GM19328 (cell line): Measurements from ENCODE around the gene LRRN4.
"Not testable (repeated sequence)": the region's sequence is repeated elsewhere in the genome, so short reads cannot be mapped to it uniquely, and the experiment has no call there.

Experiments
- ATAC-seq: cut with Tn5 transposase; IDR thresholded peaks from one replicate; pipeline ENCODE4 v1.9.1; 2021; ENCODE audit warnings: mild to moderate bottlenecking, moderate library complexity; ENCODE audit not compliant: unreplicated experiment

Gene LRRN4

DNA sequence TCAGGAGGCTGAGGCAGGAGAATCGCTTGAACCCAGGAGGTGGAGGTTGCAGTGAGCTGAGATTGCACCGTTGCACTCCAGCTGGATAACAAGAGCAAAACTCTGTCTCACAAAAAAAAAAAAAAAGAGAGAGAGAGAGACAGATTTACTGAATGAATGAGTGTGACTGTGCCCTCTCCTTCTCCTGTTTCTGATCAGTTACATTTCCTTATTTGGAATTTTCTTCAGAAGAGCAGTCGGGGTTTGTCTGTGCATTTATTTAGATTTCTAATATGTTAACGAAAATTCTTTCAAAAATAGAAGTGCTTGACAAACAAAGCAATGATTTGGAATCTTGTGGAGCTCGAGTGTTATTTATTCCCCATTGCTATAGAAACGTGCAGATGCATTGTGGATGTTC is 6.4 kb upstream of the LRRN4 start:
- ATAC-seq, result no peak

DNA sequence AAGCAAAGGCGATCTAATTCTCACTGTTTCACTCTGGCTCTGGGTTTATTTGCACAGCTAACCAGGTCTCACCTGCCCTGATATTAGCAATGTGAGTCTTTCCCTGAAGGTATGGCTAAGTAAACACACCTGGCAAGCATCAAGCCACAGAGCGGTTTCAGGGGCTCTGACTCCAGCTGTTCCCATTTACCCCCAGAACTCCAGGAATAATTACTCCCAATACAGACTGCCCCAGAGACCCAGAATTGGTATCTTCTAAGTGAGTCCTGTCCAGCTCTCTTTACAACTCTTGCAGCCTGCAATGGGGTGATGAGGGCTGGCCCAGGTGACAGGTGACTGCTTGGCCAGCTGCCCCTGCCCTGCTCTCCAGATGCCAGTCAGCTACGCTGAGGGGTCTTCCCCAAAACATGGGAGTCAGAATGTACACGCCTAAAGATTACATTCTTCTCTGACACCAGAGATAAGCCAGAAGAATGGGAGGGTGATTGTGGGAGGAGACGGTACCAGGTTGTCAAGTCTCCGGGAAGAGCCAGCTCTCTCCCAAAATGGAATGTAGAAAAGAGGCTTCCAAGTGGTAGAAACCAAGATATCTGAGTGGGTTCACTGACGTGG is 4.9 kb upstream of the LRRN4 start:
- no peak for ATAC-seq

DNA sequence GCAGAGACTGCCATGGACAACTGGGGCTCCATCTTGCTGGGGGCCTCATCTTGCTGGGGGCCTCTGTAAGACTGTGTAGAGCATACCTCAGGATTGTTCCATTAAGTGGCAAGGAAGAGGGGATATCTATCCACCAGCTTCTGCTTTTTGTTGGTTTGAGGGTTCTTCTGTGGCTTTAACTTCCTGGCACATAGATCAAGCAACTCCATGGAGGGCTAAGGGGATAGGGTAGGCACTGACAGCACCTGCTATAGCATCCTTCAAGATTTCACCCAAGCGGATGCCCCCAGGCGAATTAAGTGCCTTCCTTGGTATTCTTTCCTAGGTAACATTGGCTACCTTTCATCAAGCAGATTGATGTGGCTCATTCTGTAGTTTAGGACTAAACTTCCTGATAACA is 3.8 kb upstream of the LRRN4 start:
- ATAC-seq, result no peak

DNA sequence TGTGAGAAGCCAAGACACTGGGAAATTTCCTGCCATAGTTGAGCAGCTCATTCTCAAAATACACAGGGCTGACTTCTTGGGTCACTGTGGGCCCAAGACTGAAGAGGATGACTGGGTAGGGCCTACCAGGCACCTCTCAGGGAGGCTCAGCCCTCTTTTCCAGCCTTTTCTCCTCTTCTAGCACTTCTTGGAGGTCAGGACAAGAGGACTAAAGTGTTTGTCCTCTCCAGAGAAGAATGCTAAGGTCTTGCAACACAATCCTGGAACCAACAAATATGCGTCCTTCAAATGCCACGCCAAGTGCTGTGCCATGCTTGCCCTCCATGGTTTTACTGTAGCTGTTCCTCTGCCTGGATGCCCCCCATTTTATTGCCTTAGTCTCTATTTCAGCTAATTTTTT is 3.3 kb upstream of the LRRN4 start:
- no peak for ATAC-seq

DNA sequence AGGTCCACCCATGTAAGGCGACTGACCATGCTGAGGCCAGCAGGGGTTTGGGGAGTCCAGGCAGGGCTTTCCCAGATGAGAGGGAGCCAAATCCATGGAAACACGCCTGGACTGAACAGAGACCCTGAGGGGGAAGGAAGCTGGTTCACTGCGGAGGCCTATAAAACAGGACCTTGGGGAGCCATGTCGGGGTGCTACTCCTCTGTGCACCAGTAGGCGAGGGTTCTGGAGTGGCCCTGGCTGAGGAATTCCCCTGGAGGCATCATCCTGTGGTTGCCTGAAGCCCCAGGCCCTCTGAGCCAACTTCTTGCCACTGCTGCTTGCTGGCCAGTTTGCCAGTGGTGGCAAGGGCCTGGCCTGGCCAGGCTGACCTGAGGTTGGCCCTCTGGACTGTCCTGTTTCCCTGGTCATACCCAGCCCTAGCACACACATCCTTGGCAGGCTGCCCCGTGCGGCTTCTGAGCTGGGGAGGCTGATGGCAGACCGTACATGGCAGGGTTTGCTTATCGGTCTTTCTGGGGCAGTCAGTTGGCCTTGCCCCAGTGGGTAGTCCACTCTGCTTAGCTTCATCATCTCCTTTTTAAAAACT is 2.2 kb upstream of the LRRN4 start:
- no peak for ATAC-seq

DNA sequence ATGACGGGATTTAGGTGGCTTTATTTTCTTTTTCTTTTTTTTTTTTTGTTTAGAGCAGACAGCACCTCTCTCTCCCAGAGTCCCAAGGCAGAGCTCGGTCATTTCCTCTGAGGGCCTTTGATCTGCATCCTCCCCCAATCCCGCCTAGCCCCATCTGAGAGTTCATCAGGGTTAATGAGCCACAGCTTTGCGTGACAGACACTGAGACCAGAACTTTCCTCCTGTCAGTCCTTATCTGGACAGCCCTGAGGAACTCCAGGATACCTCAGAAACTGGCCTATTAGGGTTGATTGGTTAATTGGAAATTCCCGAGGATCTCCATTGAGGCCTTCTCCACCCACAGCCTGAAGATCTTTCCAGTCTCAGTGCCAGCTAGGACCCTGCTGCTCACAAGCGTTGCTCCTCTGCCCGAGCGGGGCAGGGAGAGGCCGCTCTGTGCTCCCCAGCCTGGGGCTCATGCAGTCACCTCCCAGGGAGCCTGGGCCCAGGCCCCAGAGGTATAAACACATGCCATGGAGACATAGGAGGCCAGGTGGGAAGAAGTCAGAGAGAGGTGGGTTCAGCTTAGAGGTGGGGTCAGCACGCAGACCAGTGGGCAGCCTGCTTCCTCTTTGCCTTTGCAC is 1.4 kb upstream of the LRRN4 start:
- ATAC-seq, result no peak

DNA sequence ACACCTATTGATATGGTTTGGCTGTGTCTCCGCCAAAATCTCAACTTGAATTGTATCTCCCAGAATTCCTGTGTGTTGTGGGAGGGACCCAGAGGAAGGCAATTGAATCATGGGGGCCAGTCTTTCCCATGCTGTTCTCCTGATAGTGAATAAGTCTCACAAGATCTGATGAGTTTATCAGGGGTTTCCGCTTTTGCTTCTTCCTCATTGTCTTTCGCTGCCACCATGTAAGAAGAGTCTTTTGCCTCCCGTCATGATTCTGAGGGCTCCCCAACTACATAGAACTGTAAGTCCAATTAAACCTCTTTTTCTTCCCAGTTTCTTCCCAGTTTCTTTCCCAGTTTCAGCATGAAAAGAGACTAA is 810 bp upstream of the LRRN4 start:
- not testable (repeated sequence) for ATAC-seq

DNA sequence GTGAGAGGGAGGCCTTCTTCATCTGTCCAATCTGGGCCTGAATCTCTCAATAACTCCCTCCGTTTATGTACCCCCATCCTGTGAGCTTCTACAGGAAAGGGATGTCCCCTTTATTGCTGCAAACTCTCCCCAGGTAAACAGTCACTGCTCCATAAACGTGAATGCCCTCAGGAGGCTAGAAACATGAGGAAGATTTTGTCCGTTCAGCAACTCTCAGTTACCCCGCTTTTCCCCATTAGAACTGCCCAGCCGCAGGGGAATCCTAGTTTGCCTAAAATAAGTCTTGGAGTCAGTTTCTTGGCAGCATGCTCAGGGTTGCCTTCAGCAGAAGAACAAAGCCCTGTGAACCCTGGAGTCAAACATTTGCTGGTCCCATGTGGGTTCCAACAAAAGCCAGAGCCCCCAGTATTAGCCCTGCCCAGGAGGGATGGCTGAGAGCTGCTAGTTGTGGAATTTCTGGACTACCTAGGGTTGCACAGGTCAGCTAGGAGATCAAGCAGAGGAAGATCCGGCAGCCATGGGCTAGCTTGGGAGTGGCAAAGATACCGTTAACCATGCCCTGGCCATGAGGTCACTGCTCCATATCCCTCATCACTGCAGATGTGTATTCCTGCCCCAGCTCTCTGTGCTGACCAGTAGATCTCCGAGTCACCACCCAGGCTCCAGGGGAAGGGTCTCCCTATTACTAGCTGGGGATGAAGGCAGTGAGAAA is 640 bp downstream of the LRRN4 start:
- ATAC-seq, result no peak

DNA sequence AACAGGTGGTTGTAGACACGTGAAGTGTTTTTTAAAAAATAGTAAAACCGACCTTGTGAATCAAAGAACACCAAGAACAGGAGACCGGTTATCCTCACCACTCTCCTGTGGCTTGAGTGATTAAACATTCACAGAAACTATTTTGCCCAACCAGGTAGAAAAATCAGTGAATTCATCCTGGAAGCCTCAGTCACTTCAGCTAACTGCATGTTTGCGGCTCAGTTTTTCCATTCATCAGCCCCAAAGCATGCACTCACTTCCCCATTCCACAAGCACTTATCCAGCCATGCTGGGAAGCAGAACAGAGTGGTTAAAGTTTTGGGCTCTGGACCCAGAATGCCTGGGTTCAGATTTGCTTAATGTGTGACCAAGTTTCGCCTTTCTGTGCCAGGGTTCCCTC is 2.4 kb downstream of the LRRN4 start:
- ATAC-seq, result no peak

DNA sequence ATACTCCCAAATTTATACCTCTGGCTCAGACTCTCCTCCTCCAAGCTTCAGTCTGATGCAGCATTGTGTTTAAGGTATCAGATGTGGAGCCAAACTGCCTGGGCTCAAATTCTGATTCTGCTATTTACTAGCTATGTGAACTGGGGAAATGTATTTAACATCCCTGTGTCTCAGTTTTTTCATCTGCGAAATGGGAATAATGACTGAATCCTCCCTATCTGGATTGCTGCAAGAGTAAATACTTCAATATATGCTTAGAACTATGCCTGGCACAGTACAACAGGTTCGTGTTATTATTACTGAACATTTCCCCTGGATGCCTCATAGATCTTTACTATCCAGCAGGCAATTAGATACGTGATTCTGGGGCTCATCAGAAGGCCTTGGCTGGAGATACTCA is 5.5 kb downstream of the LRRN4 start:
- no peak for ATAC-seq

DNA sequence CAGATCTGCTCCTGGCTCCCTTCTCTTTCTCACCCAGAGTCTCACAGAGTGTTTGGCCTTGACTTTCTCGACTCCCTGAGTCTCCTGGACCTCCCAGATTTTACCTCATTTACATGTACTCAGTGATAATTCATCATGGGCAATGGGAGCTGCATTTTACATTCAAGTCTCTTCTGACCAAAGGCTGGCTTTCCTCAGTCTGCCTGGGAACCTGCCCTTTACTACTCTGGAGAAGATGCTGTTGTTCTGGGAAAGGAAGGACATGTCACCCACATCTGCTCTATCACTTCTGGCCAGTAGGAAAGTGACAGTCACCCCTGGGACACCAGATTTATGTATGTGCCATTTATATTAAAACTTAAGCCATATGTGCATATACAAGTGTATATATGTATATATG is 7.4 kb downstream of the LRRN4 start:
- no peak for ATAC-seq

DNA sequence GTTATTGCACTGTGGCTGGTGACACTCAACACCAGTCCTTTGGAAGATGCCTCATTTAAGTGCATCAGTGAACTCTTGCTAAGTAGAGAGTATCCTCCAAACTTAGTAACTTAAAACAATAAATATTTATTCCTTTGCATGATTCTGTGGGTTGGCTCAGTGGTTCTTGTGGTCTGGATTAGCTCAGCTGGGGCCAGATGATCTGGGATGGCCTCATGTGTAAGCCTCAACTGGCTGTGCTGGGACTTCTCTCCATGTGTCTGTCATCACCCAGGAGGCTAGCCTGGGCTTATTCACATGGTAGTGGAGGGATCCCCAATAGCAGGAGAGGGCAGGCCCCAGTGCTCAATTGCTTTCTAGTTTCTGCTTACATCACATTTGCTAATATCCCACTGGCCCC is 8.3 kb downstream of the LRRN4 start:
- ATAC-seq, result no peak

DNA sequence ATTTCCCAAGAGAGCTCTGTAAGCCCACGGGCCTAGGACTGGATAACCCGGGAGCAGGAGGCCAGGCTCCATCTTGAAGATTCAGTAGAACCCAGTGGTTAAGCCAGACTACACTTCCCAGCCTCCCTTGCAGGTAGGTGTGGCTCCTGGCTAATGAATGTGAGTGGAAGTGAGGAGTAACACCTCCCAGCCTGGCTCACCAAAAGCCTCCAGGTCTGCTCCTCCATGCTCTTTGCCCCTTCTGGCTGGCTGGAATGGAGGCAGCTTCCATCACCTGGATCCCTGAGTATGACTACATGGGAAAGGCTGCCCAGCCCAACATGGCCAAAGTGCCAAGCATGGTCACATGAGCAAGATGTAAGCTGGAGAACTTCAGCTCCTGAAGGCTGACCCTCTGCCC is 9.7 kb downstream of the LRRN4 start:
- ATAC-seq, result no peak

DNA sequence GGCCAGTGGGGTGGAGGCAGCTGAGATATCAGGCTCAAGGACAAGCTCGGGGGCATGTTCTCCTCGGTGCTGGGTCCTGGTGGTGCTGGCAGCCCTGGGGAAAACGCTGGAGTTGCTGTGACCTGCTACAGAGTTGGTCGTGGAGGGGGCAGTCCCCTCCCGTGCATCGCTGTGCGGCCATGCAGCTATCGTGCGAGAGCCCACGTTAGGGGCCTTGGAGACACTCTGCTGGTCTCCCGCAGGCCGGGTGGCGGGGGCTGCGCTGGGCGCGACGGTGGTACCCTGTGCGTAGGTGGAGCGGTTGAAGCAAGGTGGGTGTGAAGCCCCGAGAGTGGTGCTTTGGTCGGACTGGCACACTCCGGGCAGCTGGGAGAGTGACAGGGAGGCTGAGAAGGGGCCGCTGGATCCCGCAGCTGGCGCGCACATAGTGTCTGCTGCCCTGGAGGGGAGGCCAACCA is 12.0 kb downstream of the LRRN4 start:
- ATAC-seq, result no peak

DNA sequence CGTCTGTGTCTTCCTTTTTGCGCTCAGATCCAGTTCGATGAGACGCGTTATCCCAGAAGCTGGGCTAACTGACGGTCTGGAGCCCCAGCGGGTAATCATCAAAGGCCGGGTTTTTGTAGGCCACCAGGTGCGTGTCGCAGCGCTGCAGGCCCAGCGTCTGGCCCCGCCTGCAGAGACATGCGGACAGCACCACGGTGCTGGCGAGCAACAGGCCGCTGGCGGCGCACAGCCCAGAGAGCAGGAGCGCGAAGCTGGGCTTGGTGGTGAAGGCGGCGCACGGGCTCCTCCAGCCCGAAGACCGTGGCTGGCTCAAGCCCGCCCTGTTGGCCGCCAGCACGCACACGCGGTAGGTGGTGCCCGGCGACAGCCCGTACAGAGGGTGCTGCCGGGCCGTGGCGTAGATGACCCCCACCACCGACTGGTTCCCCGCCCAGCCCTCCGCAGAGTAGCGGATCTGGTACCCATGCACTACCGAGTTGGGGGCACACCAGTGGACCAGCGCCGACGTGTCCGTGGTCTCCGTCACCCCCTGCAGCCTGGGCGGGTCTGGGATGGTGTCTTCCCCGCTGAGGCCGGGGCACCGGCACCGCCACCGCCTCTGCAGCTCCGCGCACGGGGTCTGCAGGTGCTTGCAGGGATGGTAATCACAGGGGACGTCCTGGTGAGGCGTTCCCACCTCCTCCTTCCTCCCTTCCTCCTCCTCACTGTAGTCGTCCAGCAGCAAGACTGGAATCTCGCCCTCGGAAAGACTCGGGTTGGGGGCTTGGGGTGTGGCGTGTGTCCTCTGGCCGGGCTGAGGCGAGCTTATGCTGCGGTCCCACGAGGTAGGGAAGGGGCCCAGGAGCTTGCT is 12.7 kb downstream of the LRRN4 start:
- ATAC-seq, result no peak

DNA sequence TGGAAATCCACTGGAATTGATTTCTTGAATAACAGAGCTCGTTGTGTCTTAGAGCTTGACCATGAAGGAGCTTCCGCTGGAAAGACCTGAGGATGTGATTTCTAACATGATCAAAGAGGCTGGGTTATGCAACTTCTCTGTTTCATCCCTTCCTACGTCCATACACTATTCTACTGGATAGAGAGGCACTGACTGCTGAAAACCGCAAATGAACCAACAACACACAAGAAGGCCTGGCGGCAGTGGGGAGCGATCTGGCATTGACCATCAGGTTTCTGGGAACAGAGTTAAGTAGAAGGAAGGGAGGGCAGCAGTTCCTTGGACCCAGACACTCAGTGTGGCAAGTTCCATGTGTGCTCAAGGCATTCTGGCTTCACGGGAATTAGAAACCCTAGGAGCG is 13.3 kb downstream of the LRRN4 start:
- no peak for ATAC-seq

DNA sequence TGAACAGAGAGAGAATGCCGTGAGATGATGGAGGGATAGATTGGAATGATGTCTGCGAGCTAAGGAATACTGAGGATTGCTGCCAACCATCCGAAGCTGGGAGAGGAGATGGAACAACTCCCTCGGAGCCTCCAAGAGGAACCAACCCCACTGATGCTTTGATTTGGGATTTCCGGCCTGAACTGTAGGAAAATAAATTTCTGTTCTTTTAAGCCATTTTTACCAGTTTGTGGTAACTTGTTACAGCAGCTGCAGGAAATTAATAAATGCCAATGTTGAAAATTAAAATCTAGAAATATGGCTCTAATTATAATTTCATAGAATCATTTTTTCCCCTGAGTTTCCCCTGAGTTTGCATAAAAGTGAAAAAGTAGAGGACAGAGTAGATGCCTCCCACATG is 14.1 kb downstream of the LRRN4 start:
- ATAC-seq, result no peak

DNA sequence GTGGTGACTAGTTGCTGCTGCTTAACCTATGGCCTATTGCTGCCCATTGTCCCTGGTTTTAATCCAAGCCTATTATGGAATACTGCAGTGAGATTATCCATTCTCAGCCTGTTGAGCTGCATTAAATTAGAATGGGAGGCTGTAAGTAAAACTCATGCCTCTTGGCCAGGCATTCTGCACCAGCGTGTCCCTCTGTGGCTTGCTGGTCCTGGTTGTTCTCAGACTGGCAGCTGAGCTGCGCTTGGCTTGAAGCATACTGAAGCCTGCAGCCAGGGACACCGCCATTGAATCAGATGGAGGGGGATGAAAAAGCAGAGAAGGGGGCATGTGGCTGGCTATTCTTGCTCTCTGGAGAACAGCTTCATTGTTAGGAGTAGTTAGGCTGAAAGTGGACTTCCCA is 15.6 kb downstream of the LRRN4 start:
- ATAC-seq, result no peak

DNA sequence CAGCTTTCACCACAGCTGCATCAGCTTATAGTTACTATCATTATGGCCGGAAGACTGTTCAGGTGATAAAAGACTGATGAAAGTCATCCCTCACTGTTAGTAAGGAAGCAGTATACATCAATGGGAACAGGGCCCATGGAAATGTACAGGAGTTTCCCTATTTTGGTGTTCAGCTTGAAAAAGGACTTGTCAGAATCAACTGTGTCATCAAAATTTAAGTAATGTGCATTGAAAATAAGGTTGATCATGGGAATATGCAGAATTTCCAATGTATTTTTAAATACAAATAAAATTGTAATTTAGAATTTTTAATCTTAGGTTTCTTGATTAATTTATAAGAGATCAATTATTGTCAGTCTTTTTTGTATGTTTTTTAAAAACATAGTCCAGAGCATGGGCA is 16.8 kb downstream of the LRRN4 start:
- no peak for ATAC-seq

DNA sequence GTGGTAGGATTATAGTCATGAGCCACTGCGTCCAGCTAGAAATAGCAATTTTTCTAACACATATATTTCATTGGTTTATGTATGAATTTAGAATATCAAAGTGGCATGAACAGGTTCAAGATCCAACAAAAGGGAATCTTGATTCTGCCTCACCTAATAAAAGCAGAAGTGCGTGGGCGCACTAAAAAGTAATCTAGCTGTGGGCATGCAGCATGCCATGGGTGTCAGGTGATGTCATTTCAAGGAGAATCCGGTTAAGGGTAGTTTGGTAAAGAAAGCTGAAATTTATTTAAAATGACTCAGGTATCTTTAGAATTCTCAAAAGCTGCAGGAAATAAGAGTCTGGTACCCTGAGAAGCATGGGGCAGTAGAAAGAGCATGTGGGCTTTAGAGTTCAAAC is 17.6 kb downstream of the LRRN4 start:
- ATAC-seq, result no peak
